K562 (cell line): Measurements from ENCODE around the gene UBXN11. TPM values are rescaled to one million over a fixed set of nuclear protein-coding genes. Genes with fewer than 3 reads are reported as not detected.

Experiments used
- ATAC-seq: fragments of 200-7000 bp; cut with Tn5 transposase; 3 replicates; pipeline ENCODE4 v1.9.1; 2020; ENCODE audit warnings: moderate library complexity
- BruUV-seq: library from RNA; stranded (reverse); fragments of 400-500 nt; replicated peaks from 2 replicates; lab custom pipeline; 2021; lab: Mats Ljungman, UMichigan
- CTCF ChIA-PET: fragments of 300-600 bp; formaldehyde crosslinking; extraction: SDS; loops from one replicate; lab custom pipeline; 2021; ENCODE audit warnings: low intra/inter-chr PET ratio; lab: Yijun Ruan, JAX
- POLR2A ChIA-PET: fragments of 300-600, 350-650 bp; sonication (Branson Sonifier 250); formaldehyde crosslinking; extraction: SDS; loops from one replicate; lab custom pipeline; 2021; ENCODE audit warnings: antibody characterized with exemption, inconsistent platforms; lab: Yijun Ruan, JAX
- DNase-seq, 4 experiments: peaks; one replicate each; pipeline versions ENCODE4 v3.0.0 to v3.0.0-alpha.2; 2011 to 2018; ENCODE audit warnings: low spot score in 3 of 4, mixed read lengths in 3 of 4; ENCODE audit errors: extremely low read depth in 1 of 4
- FAIRE-seq: peaks from 2 replicates; lab custom pipeline; 2011; peaks lifted over from hg19 to GRCh38; lab: Jason Lieb, UNC
- H2AFZ ChIP-seq: 2 replicates; pipeline ENCODE4 v1.6.0; 2011; ENCODE audit warnings: low read depth, low read length, control low read depth, inconsistent platforms
- H3K27ac ChIP-seq: fragments of 200-600 bp; 3 replicates; pipeline ENCODE4 v1.8.0; 2011; ENCODE audit warnings: low read depth, mild to moderate bottlenecking, control low read depth, inconsistent platforms, low read length, moderate library complexity, mixed read lengths; ENCODE audit errors: extremely low read depth
- H3K27me3 ChIP-seq, 2 experiments: fragments of 300-600 bp in 1 of 2; 2 replicates in 1 of 2; 3 replicates in 1 of 2; pipeline versions ENCODE4 v1.6.0 to v1.8.0; 2011; ENCODE audit warnings: inconsistent platforms in 2 of 2, low read length in 2 of 2, mild to moderate bottlenecking in 1 of 2, mixed read lengths in 1 of 2, moderate library complexity in 1 of 2; ENCODE audit not compliant: control insufficient read depth in 2 of 2, insufficient read depth in 2 of 2
- H3K36me3 ChIP-seq: fragments of 300-600 bp; 3 replicates; pipeline ENCODE4 v1.8.0; 2011; ENCODE audit warnings: mild to moderate bottlenecking, low read length, inconsistent platforms; ENCODE audit not compliant: control insufficient read depth, insufficient read depth
- H3K4me1 ChIP-seq, 2 experiments: fragments of 200-600 bp in 1 of 2; replicated peaks in 1 of 2; 2 replicates in 1 of 2; 3 replicates in 1 of 2; pipeline versions ENCODE4 v1.5.1 to v1.8.0; 2011; ENCODE audit warnings: inconsistent platforms in 2 of 2, low read length in 2 of 2, mild to moderate bottlenecking in 1 of 2, mixed read lengths in 1 of 2, moderate library complexity in 1 of 2; ENCODE audit not compliant: control insufficient read depth in 2 of 2, insufficient read depth in 2 of 2
- H3K4me2 ChIP-seq: 2 replicates; pipeline ENCODE4 v1.6.1; 2011; ENCODE audit warnings: low read length, control low read depth, inconsistent platforms, mixed read lengths; ENCODE audit not compliant: insufficient read depth
- H3K4me3 ChIP-seq: fragments of 200-600 bp; sonication (generic), shearing (Covaris generic); 2 replicates; pipeline ENCODE4 v1.5.1; 2016; ENCODE audit warnings: control low read depth, inconsistent platforms
- H3K79me2 ChIP-seq: fragments of 200-600 bp; 3 replicates; pipeline ENCODE4 v1.8.0; 2011; ENCODE audit warnings: low read length, inconsistent platforms; ENCODE audit not compliant: control insufficient read depth, insufficient read depth
- H3K9ac ChIP-seq, 2 experiments: 2 replicates each; pipeline versions ENCODE4 v1.6.0 to v1.6.1; 2011; ENCODE audit warnings: low read depth in 2 of 2, low read length in 2 of 2, control low read depth in 1 of 2, inconsistent platforms in 1 of 2, mild to moderate bottlenecking in 1 of 2, mixed read lengths in 1 of 2; ENCODE audit not compliant: insufficient read depth in 1 of 2
- H3K9me1 ChIP-seq: one replicate; pipeline ENCODE4 v1.6.0; 2011; ENCODE audit warnings: inconsistent platforms, mild to moderate bottlenecking, low read length, moderate library complexity; ENCODE audit not compliant: control insufficient read depth, insufficient read depth
- H3K9me3 ChIP-seq: replicated peaks from 2 replicates; pipeline ENCODE4 v1.5.1; 2011; ENCODE audit warnings: low read depth, low read length, inconsistent platforms; ENCODE audit not compliant: control insufficient read depth, insufficient read depth
- H4K20me1 ChIP-seq: replicated peaks from 2 replicates; pipeline ENCODE4 v1.6.1; 2011; ENCODE audit warnings: low read length, inconsistent platforms, mixed read lengths; ENCODE audit not compliant: control insufficient read depth, insufficient read depth
- C11orf30 ChIP-seq: fragments of 450-650 bp; IDR thresholded peaks from 2 replicates; pipeline ENCODE4 v1.6.1; 2016; ENCODE audit warnings: low read depth, mild to moderate bottlenecking
- CTCF ChIP-seq, 3 experiments: IDR thresholded peaks in 2 of 3; conservative IDR thresholded peaks in 1 of 3; 2 replicates each; pipeline ENCODE4 v1.5.1; 2011 to 2012; ENCODE audit warnings: low read length in 3 of 3, mild to moderate bottlenecking in 3 of 3, control low read depth in 2 of 3, improper control_type of control experiment in 1 of 3, inconsistent platforms in 1 of 3, low read depth in 1 of 3, mixed read lengths in 1 of 3, moderate library complexity in 1 of 3; ENCODE audit not compliant: insufficient read depth in 2 of 3
- EGR1 ChIP-seq: fragments of 450-650 bp; conservative IDR thresholded peaks from 2 replicates; pipeline ENCODE4 v1.6.1; 2017; ENCODE audit warnings: mild to moderate bottlenecking
- HIVEP1 ChIP-seq: fragments of 250-450 bp; sonication (Bioruptor Pico); IDR thresholded peaks from 2 replicates; pipeline ENCODE4 v1.4.0; 2020; ENCODE audit warnings: mild to moderate bottlenecking
- MBD2 ChIP-seq: sonication (generic); IDR thresholded peaks from 2 replicates; pipeline ENCODE4 v1.6.1; 2016; ENCODE audit warnings: low read depth, borderline replicate concordance
- PTTG1 ChIP-seq: fragments of 450-650 bp; IDR thresholded peaks from 2 replicates; pipeline ENCODE4 v1.6.1; 2016; ENCODE audit warnings: low read depth, mild to moderate bottlenecking, missing genetic modification characterization, missing compliant biosample characterization
- RBFOX2 ChIP-seq: fragments of 200-400 bp; formaldehyde crosslinking; IDR thresholded peaks from 2 replicates; pipeline ENCODE4 v1.6.1; 2017; ENCODE audit warnings: low read depth, mild to moderate bottlenecking, low read length, moderate library complexity
- RBM22 ChIP-seq: fragments of 200-400 bp; formaldehyde crosslinking; IDR thresholded peaks from 2 replicates; pipeline ENCODE4 v1.6.1; 2018; ENCODE audit warnings: low read length, low read depth; ENCODE audit not compliant: poor library complexity, severe bottlenecking
- REST ChIP-seq, 2 experiments: fragments of 450-650 bp; formaldehyde crosslinking in 1 of 2; IDR thresholded peaks; 2 replicates each; pipeline versions ENCODE4 v1.4.0 to v1.6.1; 2014 to 2020; ENCODE audit warnings: mild to moderate bottlenecking in 2 of 2, borderline replicate concordance in 1 of 2, low read depth in 1 of 2
- SAFB2 ChIP-seq: fragments of 200-400 bp; formaldehyde crosslinking; IDR thresholded peaks from 2 replicates; pipeline ENCODE4 v1.6.1; 2018; ENCODE audit warnings: borderline replicate concordance, low read length, low read depth, moderate library complexity; ENCODE audit not compliant: severe bottlenecking
- SP1 ChIP-seq: sonication (generic); formaldehyde crosslinking; IDR thresholded peaks from 2 replicates; pipeline ENCODE4 v1.8.1; 2022; ENCODE audit warnings: mild to moderate bottlenecking, missing genetic modification reagents
- ZNF143 ChIP-seq: sonication (generic); formaldehyde crosslinking; IDR thresholded peaks from 2 replicates; pipeline ENCODE4 v1.9.0; 2022; ENCODE audit warnings: mild to moderate bottlenecking, missing genetic modification reagents
- WGBS: fragments of 100-300 bp; shearing (Covaris generic); methylation state at CpG from one replicate; pipeline ENCODE4 v1.1.6; 2016; ENCODE audit warnings: low coverage, mixed read lengths; ENCODE audit not compliant: insufficient coverage; ENCODE audit errors: missing lambda C conversion rate; 5-methylcytosine and 5-hydroxymethylcytosine counted together
- in situ Hi-C: fragments of 300-500 bp; cut with MboI; formaldehyde crosslinking; loops from 4 replicates; pipeline ENCODE4 v1.15.0; 2018; ENCODE audit warnings: inconsistent platforms, mixed read lengths
- intact Hi-C: fragments of 100-400 bp; cut with micrococcal nuclease; formaldehyde crosslinking; loops from 2 replicates; pipeline ENCODE4 v1.14.2; 2022
- polyA plus RNA-seq, 8 experiments: library from polyadenylated mRNA; depleted of rRNA in 4 of 8; stranded (reverse) in 5 of 8; unstranded in 3 of 8; fragments of >200 nt; fragmentation: Nextera tagmentation in 2 of 8; fragmentation: Illumina TruSeq in 1 of 8; extraction: Ambion mirVana in 2 of 8; extraction: Trizol in 1 of 8; gene quantifications; 2 replicates each; pipeline versions ENCODE4 v1.2.1 to v1.2.3, GENCODE V29; 2011 to 2014; ENCODE audit warnings: inconsistent platforms in 1 of 8, missing spikeins in 1 of 8
- total RNA-seq, 7 experiments: library from RNA; depleted of rRNA in 6 of 7; stranded (reverse); fragments of >200 nt in 6 of 7; fragmentation: Illumina TruSeq in 2 of 7; extraction: Trizol in 2 of 7; gene quantifications; 2 replicates each; pipeline versions ENCODE4 v1.2.1 to v1.2.3, GENCODE V29; 2011 to 2021; ENCODE audit warnings: low replicate concordance in 1 of 7

The UBXN11 gene
- total and polyA plus RNA-seq, 9 of the 15 experiments (the other 6 are each of a cell fraction or from before 2014, with no cell fraction given) = 0.48 to 34.3 (median 11.3) TPM

GRCh38 chr1:26327956-26328362 is 21.5 kb upstream of the UBXN11 start:
- no peak overlapping the region for H2AFZ ChIP-seq
- DNase-seq = peak in 1 of 4 experiments; percentile 45
- no peaks in the 10 kb centered on the region for H3K9me3 ChIP-seq
- H3K36me3 ChIP-seq = peaks cover 9% of the 10 kb centered on the region; the same call in 2 of the 3 replicates
- in situ Hi-C loops = no loop called here
- FAIRE-seq = no peak
- no peaks in the 10 kb centered on the region for H3K9me1 ChIP-seq
- H3K4me1 ChIP-seq = peaks cover 2 to 13% of the 10 kb centered on the region in 2 experiments; a peak in 3 of 5 replicates
- peak; percentile 54 for ATAC-seq
- H3K9ac ChIP-seq = peak overlapping the region in 1 of 2 experiments; percentile 86; a peak in 2 of 4 replicates
- H4K20me1 ChIP-seq = no peaks in the 10 kb centered on the region
- no TSS peak for BruUV-seq
- POLR2A ChIA-PET = interaction anchor here (0.9 to 2.5 kb wide), 4 partner anchors 9 to 25 kb away, joined by 4 to 10 read pairs (median 5); partner anchors contain the start of gene CD52
- no peaks in the 10 kb centered on the region for H3K27me3 ChIP-seq
- H3K4me3 ChIP-seq = no peak overlapping the region
- CTCF ChIA-PET = no interaction called here
- 61% methylated on average over 8 of the region's 8 CpGs for WGBS
- H3K4me2 ChIP-seq = no peak overlapping the region
- intact Hi-C loops = loop anchor here (1.0 to 2.0 kb wide), 2 partner anchors 35 to 63 kb away; no protein-coding TSS in a partner anchor
- no peaks in the 10 kb centered on the region for H3K79me2 ChIP-seq
- H3K27ac ChIP-seq = no peak overlapping the region
- TF ChIP-seq MBD2 (no peak), HIVEP1 (CRISPR knock-in tag) (no peak), RBM22 (no peak), SAFB2 (no peak), C11orf30 (peak; percentile 30; the same call in 1 of the 2 replicates), EGR1 (no peak), SP1 (CRISPR knock-in tag) (no peak), RBFOX2 (0 out of 2 replicates have a peak, but pooled peaks have one; percentile 40), CTCF (IDR thresholded peaks at IDR 0.05 in 2 of 3, conservative IDR thresholded peaks at IDR 0.05 in 1 of 3; ENCODE audit: insufficient read depth in 2 of 3, low read depth in 1 of 3, low read length in 3 of 3) (peak; percentile 33 to 46 (median 36); a peak in 4 of 6 replicates), REST (IDR thresholded peaks at IDR 0.05; ENCODE audit: borderline replicate concordance) (peak; percentile 20; the same call in 1 of the 2 replicates), REST (CRISPR knock-in tag; IDR thresholded peaks at IDR 0.05; ENCODE audit: low read depth) (no peak), PTTG1 (tag) (no peak), ZNF143 (no peak)
